ENCODE results near the gene SYNE3. TPM values are rescaled to one million over a fixed set of nuclear protein-coding genes. Genes with fewer than 3 reads are reported as not detected.
A peak's percentile ranks its signal among the peaks of the same experiment; 100 is the strongest.

SYNE3 gene
- total and polyA plus RNA-seq, 3 donors from 2014 or later: 8.3 to 38.9 (median 37.6) TPM

GRCh38 chr14:95504135-95505029, 12.1 kb downstream of the SYNE3 start:
- intact Hi-C loops (cut with DNase I; ENCODE audit: low total_unique reads): no loop called here
- WGBS, 2 donors: 72 to 82% methylated on average over 6 of the region's 6 CpGs
- no peak for TF ChIP-seq POLR2A (IDR thresholded peaks at IDR 0.05)
- no peak for TF ChIP-seq CTCF (IDR thresholded peaks at IDR 0.05)
- no peak overlapping the region for H3K4me3 ChIP-seq
- peaks cover 50% of the 10 kb centered on the region for H3K4me1 ChIP-seq
- no peak overlapping the region for H3K27ac ChIP-seq
- no peak for DNase-seq
- no peaks in the 10 kb centered on the region for H3K27me3 ChIP-seq
- H3K36me3 ChIP-seq (ENCODE audit: low read depth, missing control alignments): no peaks in the 10 kb centered on the region
- no peaks in the 10 kb centered on the region for H3K9me3 ChIP-seq

GRCh38 chr14:95503365-95504134, 12.9 kb downstream of the SYNE3 start:
- no peak for DNase-seq
- H3K36me3 ChIP-seq (ENCODE audit: low read depth, missing control alignments): no peaks in the 10 kb centered on the region
- TF ChIP-seq CTCF (IDR thresholded peaks at IDR 0.05) (no peak), POLR2A (IDR thresholded peaks at IDR 0.05) (no peak)
- H3K4me1 ChIP-seq: peaks cover 50% of the 10 kb centered on the region
- H3K4me3 ChIP-seq: no peak overlapping the region
- no peaks in the 10 kb centered on the region for H3K9me3 ChIP-seq
- 83 to 86% methylated on average over 8 of the region's 8 CpGs for WGBS, 2 donors
- intact Hi-C loops (cut with DNase I; ENCODE audit: low total_unique reads): no loop called here
- H3K27me3 ChIP-seq: no peaks in the 10 kb centered on the region
- peak overlapping the region; percentile 7 to 36 for H3K27ac ChIP-seq

- intact Hi-C loops (cut with DNase I; ENCODE audit: low total_unique reads): no loop called here
- Histone ChIP-seq H3K9me3 (no peaks in the 10 kb centered on the region), H3K36me3 (ENCODE audit: low read depth, missing control alignments) (no peaks in the 10 kb centered on the region), H3K27me3 (no peaks in the 10 kb centered on the region), H3K27ac (peak overlapping the region; percentile 36 to 65), H3K4me1 (peaks cover 44% of the 10 kb centered on the region), H3K4me3 (no peak overlapping the region)
- TF ChIP-seq CTCF (IDR thresholded peaks at IDR 0.05) (no peak), POLR2A (IDR thresholded peaks at IDR 0.05) (no peak)
- 78 to 85% methylated on average over 11 to 14 of the region's 14 CpGs for WGBS, 2 donors
- DNase-seq: peak; percentile 67
Observed at GRCh38 chr14:95502381-95502950, 14.0 kb downstream of the SYNE3 start.

- no peak for TF ChIP-seq CTCF (IDR thresholded peaks at IDR 0.05)
- no peak for TF ChIP-seq POLR2A (IDR thresholded peaks at IDR 0.05)
- WGBS, 2 donors: 50 to 63% methylated on average over 14 of the region's 14 CpGs
- H3K9me3 ChIP-seq: no peaks in the 10 kb centered on the region
- H3K4me1 ChIP-seq: peaks cover 58% of the 10 kb centered on the region
- peak; percentile 60 for DNase-seq
- peak overlapping the region; percentile 21 to 65 for H3K27ac ChIP-seq
- H3K4me3 ChIP-seq: no peak overlapping the region
- intact Hi-C loops (cut with DNase I; ENCODE audit: low total_unique reads): no loop called here
- H3K36me3 ChIP-seq (ENCODE audit: low read depth, missing control alignments): no peaks in the 10 kb centered on the region
- no peaks in the 10 kb centered on the region for H3K27me3 ChIP-seq
Observed at GRCh38 chr14:95500772-95501401, 15.6 kb downstream of the SYNE3 start.
